HS-5 (cell line): ENCODE data around the gene TENM3.
"Not testable (repeated sequence)": the region's sequence is repeated elsewhere in the genome, so short reads cannot be mapped to it uniquely, and the experiment has no call there.

Experiments
- DNase-seq: peaks from one replicate; pipeline ENCODE4 v3.0.0-alpha.2; 2012; ENCODE audit warnings: low read depth

TENM3 gene

DNA sequence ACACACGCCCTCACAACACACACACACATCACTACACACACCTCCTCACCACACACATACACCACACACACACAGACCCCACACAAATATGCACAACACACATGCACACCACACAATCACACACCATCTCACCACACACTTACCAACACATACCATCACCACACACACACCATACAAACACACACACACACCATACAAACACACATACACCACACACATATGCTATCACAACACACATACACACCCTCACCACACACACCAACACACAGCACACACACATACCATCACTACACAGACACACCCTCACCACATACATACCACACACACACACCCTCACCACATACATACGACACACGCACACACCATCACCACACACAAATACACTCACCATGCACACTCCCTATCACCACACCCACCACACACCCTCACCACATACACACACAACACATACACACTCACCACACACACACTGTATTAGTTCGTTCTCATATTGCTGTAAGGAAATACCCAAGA lies 567.0 kb downstream of the TENM3 start:
- DNase-seq: no peak

DNA sequence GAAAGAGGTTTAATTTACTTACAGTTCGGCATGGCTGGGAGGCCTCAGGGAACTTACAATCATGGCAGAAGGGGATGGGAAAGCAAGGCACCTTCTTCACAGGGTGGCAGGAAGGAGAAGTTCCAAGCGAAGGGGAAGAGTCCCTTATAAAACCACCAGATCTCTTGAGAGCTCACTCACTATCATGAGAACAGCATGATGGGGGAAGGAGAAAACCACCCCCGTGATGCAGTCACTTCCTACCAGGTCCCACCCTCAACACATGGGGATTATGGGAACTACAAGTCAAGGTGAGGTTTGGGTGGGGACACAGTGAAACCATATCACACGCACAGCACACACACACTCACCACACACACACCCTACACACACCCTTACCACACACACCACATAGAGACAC lies 569.7 kb downstream of the TENM3 start:
- DNase-seq: no peak

DNA sequence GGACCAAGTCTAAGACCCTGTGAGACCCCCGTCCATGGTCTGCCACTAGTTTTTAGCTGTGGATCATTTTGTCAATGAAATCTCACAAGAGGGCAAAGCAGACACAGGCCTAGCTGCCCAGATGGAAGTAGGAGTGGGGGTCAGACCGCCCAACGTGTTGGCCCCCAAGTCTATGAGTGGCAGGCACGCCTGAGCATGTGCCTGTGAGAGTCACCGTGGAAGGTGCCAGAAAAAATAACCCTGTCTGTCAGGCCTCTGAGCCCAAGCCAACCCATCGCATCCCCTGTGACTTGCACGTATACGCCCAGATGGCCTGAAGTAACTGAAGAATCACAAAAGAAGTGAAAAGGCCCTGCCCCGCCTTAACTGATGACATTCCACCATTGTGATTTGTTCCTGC lies 570.9 kb downstream of the TENM3 start:
- not testable (repeated sequence) for DNase-seq

DNA sequence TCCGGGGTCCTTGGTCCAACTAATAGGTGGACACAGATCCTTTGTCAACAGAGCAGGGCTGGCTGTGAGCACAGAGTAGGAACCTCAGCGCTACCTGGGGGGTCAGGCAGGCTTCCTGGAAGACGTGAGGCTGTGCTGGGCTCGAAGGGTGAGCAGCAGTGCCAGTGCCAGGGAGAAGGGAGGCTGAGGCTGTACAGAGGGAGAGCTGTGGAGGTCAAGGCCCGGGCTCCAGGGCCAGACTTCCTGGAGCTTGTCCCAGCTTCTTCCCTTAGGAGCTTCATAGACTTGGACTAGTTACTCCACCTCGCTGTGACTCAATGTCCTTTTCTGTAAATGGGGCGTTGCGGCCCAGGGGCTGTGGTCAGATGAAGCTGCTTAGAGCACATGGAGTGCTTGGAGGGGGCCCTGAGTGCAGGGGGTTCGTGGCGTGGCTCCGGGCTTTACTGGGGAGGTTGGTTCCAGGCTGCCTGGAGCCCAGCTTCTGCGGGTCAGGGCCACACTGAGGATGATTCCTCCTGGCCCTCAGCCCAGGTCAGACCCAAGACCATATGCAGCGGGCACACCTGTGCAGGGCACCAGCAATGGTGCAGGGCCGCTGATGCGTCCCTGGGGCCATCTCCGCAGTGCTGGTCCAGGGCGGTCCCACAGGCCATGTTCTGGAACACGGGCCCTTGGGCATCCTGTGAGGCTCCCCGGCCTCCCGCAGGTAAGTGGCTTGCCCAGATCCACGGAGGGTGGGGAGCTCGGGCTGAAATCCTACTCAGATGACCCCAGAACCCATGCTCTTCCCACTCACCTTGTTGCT lies 575.9 kb downstream of the TENM3 start:
- DNase-seq: no peak

DNA sequence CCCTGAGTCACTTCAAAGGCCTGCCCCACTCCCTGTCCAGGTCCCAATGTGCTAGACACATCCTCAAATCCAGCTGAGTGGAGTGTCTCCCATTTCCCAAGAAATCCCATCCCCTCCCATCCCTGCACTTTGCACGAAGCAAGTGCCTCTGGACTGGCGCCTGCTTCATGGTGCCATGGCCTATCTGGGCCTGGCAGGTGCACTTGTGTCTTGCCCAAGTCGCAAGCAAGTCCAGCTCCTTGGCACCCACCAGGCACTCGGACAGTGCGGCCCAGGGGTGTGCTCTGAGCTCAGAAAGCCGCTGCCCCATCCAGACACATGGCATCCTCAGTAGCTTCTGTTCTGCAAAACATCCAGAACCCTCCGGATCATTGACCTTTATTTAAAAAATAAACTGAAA lies 576.5 kb downstream of the TENM3 start:
- no peak for DNase-seq

DNA sequence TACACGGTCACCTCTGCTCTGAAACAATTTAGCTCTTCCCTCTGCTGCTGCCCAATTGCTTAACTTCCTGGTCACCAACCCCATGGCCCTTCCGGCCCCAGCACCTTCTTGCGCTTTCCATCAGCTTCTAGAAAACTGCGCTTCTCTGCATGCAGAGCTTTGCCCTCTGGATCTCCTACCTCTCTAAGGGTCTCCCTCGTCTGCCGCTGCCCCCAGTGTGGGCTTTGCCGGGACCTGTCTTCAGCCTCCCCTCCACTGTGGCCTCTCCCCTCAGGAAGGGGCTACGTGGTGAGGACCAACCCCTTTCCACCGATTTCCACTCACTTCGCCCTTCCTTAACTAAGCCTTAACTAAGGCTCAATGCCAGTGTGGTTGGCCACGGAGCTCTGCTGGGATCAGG lies 579.4 kb downstream of the TENM3 start:
- DNase-seq: no peak

DNA sequence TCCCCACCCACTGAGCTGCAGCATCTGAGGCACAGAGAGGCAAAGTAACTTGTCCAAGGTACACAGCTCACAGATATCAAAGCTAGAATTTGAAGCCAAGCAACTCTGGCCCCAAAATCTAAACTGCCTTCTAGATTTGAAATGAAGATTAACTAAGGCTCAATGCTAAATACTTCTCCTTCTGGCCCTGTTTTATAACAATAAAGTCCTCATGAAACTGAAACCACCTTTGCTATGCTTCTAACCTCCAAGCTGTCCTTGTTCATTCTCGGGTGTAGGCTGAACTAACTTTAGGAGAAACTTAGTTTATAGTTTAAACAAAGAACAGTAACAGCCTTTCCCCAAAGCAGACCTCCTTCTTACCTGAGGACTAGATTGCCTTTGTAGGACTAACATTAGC lies 580.4 kb downstream of the TENM3 start:
- DNase-seq: no peak

DNA sequence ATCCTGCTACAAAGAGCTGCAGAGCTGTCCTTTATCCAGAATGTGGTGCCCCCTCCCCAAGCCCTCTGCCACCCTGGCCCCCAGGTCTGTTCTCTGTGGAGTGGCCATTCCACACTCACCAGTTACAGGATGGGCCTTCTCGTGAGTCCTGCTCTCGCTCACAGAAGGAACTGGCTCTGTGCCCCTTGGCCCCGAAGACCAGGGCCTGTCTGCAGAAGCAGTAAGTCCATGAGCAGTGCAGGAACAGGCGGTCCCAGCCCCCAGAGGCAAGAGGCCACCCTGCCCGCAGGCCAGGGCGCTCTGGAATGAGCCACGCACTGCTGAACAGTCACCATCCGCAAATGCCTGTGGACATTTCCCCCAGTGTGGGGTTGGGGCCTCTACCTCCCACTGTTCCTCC lies 581.8 kb downstream of the TENM3 start:
- DNase-seq: no peak

DNA sequence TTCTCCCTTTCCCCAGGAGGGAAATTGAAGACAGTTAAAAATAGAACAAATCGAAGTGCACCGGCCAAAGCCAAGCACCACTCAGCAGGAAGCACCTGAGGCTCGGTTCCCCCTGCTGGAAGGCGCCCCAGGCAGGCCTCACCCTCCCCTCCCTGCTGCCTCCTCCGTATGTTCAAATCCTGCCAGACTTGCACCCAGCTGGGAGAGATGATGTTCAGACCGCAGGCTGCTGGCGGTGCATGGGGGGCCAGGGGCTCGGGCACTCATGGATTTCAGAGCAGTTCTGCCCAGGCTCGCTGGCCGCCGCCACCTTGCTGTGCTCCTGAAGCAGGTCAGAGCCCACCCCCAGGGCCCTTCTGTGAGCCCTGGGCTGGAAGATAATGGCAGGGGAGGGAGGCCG lies 582.6 kb downstream of the TENM3 start:
- no peak for DNase-seq

DNA sequence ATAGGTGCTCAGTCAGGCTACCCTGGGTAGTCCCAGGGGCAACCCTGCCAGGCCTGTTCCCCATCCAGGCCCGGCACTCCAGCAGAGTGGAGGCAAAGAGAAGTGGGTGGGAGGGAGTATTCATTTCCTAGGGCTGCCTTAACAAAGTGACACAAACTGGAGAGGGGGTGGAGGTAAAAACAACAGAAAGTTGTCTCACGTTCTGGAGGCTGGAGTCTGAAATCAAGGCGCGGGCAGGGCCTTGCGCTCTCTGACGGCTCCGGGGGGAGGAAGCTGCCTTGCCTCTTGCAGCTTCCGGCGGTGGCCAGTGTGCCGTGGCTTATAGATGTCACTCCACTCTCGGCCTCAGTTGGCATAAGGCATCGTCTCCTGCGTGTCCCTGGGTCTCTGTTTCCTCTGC lies 583.2 kb downstream of the TENM3 start:
- no peak for DNase-seq

DNA sequence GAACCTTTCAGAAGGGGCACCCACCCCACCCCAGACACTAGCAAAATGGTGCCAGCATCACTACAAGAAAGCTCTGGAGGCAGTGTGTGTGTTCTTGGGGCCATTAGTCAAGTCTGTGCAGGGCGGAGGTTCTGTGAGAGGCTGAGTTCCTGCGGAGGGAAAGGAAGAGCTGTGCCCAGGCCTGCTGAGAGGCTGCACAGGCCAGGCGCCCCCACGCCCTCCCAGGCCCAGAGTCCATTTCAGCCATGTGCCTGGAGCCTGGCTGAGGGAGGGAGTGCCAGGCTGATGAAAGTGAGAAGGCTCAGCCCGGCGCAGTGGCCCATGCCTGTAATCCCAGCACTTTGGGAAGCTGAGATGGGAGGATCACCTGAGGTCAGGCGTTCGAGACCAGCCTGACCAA lies 584.0 kb downstream of the TENM3 start:
- DNase-seq: no peak

DNA sequence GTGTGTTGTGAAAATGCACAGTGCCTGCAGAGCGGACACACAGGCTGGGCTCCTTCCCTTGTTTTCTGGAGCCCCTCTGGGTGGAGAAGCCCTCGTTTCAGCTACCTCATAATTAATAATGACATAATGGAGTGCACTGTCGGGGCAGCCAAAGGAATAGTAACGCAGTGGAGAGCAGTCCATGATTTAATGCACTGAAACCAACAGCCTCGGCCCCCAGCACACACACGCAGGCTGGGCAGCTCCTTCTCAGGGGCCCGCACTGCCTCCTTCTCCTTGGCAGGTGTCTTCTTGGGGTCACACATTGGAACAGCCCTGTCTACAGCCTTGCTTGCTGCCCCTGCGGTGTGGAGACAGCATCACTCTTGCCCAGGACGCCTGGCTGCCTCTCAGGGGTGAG lies 584.8 kb downstream of the TENM3 start:
- no peak for DNase-seq

DNA sequence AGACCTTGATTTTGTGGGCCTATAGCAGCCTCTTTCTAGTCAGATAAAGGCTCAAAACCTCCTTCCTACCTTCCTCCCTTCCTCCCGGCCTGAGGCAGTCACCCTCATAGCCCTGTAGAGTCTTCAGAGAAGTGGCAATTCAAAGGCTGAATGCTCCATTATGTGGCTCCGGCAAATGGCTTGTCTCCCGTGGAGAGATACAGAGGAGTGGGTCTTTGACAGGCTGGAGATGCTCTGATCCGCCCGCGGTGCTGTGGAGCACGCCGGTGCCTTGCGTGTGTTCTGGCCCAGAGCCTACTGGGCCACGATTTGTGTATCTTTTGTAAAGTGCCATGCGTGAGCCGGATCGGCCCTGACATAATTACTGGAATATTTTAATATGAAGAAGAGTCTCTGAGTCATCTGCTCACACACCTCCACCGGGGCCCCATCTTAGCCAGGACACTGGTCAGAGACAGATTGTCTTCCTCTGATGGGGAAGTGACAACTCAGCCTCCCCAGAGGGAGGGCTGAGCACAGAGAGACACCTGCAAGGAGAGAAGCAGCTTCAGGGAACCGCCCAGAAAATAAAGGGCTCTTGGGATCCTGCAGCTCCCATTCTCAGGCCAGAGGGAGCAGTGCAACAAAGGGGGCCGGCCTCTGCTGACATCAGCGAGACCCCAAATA lies 585.3 kb downstream of the TENM3 start:
- no peak for DNase-seq

DNA sequence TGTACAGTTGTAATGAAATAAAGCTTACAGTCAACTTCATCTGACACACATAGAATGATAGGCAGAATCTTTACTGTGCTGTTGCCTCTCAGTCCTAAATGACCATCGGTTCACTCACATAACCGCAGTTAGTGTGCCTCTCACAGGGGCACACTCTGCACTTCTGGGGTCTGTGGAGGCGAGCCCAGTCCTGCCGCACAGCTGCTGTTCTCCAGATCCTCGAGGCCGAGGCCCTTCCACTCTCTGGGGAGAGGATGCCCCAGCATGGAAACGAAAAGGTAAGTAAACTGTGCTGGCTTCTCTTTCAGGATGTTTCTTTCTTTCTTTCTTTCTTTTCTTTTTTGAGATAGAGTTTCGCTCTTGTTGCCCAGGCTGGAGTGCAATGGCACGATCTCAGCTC lies 586.0 kb downstream of the TENM3 start:
- no peak for DNase-seq

DNA sequence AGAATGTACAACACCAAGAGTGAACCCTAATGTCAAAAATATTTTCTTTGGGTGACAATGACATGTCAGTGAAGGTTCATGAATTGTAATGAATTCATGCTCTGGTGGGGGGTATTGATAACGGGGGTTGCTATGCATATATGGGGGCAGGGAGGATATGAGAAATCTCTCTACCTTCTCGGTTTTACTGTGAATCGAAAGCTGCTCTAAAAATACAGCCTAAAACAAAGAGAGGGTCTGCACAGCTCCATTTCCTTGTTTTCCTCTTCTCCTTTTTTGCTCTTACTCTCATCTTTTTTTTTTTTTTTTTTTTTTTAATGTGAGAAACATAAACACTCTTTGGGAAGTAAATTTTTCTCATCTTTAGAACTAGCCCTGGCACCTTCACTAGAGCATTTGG lies 588.2 kb downstream of the TENM3 start:
- DNase-seq: no peak

DNA sequence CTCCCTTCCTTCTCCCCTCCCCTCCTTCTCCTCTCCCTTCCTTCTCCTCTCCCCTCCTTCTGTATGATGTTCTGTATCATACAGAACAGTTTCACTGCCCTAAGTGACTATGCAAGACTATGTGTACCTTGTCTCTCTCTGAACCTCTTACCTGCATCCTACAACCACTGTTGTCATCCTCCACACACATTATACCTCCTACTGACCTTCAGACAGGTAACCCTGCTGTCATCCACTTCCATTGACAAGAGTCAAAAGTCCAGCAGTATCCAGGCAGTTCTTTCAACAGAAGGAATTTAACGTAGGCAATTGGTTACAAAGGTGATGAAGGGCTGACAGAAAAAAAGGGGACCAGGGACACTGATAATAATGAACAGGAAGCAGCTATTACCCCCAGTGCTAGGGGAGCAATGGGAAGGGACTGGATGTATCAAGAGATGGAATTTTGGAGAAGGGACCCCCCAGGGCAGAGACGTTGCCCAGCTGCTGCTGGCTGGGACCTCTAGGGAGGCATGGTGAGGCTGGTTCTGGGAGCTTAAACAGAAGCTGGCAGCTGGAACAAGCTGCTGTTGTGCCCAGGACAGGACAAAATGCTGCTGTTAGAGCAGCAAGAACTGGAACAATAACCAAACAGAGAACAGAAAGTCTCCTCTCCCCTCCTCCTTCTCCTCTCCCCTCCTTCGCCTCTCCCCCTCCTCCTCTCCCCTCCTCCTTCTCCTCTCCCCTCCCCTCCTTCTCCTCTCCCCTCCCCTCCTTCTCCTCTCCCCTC lies 589.3 kb downstream of the TENM3 start:
- DNase-seq: no peak

DNA sequence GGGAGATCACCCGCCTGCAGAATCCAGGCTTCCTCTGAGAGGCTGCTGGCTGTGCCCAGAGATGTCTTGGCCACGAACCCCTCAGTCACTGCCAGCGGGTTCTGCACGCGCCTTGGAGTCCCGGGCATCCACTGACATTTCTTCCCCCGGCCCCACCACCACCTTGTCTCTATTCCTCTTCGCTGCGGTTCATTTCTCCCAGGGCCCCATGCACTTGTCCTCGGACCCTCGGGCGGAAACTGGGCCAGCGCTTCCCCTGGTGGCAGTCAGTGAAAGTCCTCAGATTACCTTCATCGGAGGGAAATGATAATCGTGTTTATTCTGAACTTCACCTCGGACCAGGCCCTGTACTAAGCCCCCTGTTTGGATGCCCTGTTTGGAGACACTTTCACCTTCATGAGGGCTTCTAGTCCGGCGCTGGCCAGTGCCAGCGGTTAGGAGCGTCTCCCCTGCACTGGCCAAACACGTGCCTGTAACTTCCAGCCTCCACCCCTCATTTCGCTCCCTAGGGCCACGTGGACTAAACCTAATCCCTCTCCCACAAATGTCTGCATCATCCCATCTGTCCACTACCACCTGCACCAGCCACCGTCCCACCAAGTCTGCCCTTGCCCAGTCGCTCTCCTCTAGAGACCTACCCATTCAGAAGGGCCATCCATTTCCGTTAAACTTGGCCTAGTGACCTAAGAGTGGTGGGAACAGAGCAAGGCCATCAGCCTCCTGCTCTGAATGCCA lies 592.0 kb downstream of the TENM3 start:
- no peak for DNase-seq

DNA sequence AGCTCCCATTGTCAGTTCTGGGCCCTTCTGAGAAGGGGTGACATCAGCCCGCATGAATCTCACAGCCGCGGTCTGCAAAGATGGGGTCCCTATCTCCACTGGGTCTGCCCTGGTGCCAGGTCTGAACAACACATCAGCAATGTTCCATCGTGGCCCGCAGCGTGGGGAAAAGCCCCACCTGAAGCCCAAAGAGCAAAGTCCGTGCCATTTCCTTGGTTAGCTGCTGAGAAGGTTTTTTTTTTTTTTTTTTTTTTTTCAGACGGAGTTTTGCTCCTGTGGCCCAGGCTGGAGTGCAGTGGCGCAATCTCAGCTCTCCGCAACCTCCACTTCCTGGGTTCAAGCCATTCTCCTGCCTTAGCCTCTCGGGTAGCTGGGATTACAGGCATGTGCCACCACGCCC lies 594.6 kb downstream of the TENM3 start:
- DNase-seq: no peak

DNA sequence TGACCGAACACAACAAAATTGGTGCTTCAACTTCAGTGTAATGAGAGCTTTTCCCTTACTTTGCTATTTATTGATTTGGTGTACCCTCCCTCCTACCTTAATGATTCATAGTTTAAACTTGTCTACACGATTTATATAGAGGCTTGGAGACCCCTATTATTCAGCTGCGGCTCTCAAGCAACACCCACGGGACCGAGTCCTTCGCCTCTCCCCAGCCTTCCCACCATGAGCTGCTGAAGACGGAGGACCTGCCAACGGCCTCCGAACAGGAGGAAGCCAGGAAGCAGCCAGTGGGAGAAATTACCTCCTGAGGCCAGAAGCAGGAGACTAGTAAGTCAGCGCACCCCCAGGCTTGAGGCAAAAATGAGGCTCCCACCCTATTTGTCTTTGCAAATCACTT lies 595.3 kb downstream of the TENM3 start:
- DNase-seq: no peak

DNA sequence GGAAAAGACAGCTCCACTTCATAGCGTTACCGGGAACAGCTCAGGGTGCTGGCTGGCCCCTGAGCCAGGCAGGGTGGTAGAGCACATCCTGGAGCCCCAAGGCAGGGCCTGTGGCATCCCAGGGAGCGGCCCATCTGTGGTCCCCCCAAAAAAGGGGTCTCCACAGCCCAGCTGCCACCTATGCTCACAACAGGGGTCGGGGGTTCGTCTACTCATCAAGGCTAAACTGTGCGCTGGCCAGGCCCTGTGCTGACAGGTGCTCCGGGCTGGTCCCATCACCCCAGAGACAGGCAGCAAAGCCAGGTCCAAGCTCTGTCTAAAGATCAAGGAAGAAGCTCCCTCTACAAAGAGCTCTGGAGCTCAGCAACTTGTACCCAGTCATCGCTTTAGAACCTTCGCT lies 596.1 kb downstream of the TENM3 start:
- no peak for DNase-seq

DNA sequence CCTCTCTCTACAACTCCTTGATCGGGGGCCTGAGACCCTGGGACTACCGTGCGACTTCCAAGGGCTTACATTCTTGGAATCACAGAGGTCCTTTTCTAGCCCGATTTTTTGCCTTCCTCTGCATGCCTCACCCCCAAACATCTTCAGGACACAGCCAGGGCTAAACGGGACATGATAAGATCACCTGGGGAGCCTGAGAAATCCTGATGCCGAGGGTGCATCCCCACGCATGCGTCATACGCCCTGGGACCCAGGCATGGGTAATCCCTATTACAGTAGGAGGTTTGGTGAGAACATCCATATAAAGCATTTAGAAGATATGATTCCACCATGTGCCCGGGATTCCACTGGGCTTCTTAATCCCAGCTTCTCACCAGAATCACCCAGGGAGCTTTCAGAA lies 596.9 kb downstream of the TENM3 start:
- no peak for DNase-seq

DNA sequence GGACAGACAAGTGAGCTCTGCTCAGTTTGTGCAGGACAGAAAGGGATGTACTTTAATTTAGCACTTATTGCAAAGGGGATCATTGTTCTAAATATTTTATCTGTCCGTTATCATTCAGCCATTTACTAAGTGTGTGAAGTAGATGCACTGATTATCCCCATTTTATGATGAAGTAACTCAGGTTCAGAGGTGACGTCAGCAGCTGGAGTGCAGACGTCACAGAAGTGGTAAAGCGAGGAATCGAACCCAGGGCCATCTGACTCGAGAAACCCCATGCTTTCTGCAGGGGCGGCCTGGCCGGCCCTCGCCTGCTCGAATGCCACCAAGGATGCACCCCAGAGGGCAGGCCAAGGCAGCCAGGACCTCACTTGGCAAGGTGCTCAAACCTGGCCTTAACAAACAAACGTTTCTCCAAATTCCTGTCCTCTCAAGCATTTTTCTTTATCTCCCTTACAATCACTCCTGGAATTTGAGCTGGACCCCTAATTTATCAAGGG lies 599.0 kb downstream of the TENM3 start:
- no peak for DNase-seq
